Vagina (tissue), 2 donors: ENCODE data around the gene KRT9.

Experiments used
- POLR2A ChIP-seq, 2 donors: fragments of 450-650 bp; IDR thresholded peaks; one replicate each; pipeline ENCODE4 v1.6.1; 2017; ENCODE audit warnings: antibody characterized with exemption in 2 of 2, mild to moderate bottlenecking in 2 of 2, moderate library complexity in 2 of 2
- TF ChIP-seq, protein P1 (sequence below), 3 experiments: fragments of 450-650 bp in 2 of 3; fragments of 200-600 bp in 1 of 3; sonication (generic) in 1 of 3; IDR thresholded peaks; one replicate each; pipeline ENCODE4 v1.5.1; 2017 to 2019; ENCODE audit warnings: antibody characterized with exemption in 3 of 3, mild to moderate bottlenecking in 2 of 3, moderate library complexity in 2 of 3

DNA sequence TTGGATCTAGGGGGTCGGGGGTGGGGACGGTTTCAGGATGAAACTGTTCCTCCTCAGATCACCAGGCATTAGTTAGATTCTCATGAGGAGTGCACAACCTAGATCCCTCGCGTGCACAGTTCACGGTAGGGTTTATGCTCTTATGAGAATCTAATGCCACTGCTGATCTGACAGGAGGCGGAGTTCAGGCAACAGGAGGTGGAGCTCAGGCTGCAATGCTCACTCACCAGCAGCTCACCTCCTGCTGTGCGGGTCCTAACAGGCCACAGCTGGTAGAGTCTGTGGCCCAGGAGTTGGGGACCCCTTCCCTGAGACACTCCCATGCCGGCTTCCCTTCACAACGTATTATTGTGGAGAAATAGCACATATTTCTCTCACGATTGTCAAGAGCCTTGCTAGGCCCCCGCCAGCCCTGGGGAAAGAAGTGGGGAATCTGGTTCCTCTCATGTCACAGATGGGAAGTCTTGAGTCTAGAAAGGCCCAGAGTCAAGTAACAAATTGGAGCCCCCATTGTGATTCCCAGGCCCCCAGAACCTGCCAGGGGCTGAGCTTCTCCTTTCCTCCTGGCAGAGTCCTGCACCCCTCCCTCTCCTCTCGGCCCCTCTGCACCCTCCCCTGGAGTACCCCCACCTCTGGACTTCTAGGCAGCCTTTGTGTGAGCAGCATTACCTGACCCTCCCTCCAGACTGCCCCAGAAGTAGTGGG, 20.9 kb upstream of the KRT9 start:
- TF ChIP-seq POLR2A (IDR thresholded peaks at IDR 0.05), result no peak
- TF ChIP-seq, protein P1, sequence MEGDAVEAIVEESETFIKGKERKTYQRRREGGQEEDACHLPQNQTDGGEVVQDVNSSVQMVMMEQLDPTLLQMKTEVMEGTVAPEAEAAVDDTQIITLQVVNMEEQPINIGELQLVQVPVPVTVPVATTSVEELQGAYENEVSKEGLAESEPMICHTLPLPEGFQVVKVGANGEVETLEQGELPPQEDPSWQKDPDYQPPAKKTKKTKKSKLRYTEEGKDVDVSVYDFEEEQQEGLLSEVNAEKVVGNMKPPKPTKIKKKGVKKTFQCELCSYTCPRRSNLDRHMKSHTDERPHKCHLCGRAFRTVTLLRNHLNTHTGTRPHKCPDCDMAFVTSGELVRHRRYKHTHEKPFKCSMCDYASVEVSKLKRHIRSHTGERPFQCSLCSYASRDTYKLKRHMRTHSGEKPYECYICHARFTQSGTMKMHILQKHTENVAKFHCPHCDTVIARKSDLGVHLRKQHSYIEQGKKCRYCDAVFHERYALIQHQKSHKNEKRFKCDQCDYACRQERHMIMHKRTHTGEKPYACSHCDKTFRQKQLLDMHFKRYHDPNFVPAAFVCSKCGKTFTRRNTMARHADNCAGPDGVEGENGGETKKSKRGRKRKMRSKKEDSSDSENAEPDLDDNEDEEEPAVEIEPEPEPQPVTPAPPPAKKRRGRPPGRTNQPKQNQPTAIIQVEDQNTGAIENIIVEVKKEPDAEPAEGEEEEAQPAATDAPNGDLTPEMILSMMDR (IDR thresholded peaks at IDR 0.05), result no peak
